H1 (cell line): ENCODE results near the gene BEST1.

Experiments used
- CBX5 ChIP-seq: fragments of 300-800, 300-1000 bp; sonication (generic); IDR thresholded peaks from 2 replicates; pipeline ENCODE4 v1.7.1; 2016; ENCODE audit warnings: antibody characterized with exemption, low read length, low read depth
- CHD1 ChIP-seq: IDR thresholded peaks from 2 replicates; pipeline ENCODE4 v1.6.1; 2012; ENCODE audit warnings: low read depth, low read length, improper control_type of control experiment
- EP300 ChIP-seq, 2 experiments: IDR thresholded peaks; 1 replicate in 1 of 2; 2 replicates in 1 of 2; pipeline ENCODE4 v1.6.1; 2011 to 2012; ENCODE audit warnings: low read depth in 2 of 2, low read length in 2 of 2, mild to moderate bottlenecking in 2 of 2, borderline replicate concordance in 1 of 2, inconsistent platforms in 1 of 2, moderate library complexity in 1 of 2
- EZH2 ChIP-seq: fragments of 200-600 bp; sonication (generic); IDR thresholded peaks from 2 replicates; pipeline ENCODE4 v1.7.1; 2012; ENCODE audit warnings: low read depth, mild to moderate bottlenecking, moderate library complexity, low read length, inconsistent platforms; ENCODE audit not compliant: severe bottlenecking
- POLR2AphosphoS5 ChIP-seq: IDR thresholded peaks from 2 replicates; pipeline ENCODE4 v1.6.1; 2011; ENCODE audit warnings: low read depth, low read length
- RFX5 ChIP-seq: IDR thresholded peaks from 2 replicates; pipeline ENCODE4 v1.6.1; 2011; ENCODE audit warnings: low read depth, low read length, improper control_type of control experiment, borderline replicate concordance
- SIX5 ChIP-seq: IDR thresholded peaks from 2 replicates; pipeline ENCODE4 v1.6.1; 2011; ENCODE audit warnings: mild to moderate bottlenecking, low read depth, low read length
- SP1 ChIP-seq: IDR thresholded peaks from 2 replicates; pipeline ENCODE4 v1.6.1; 2011; ENCODE audit warnings: low read depth, low read length
- TF ChIP-seq, protein P1 (sequence below): IDR thresholded peaks from 2 replicates; pipeline ENCODE4 v1.6.1; 2011; ENCODE audit warnings: low read depth, mild to moderate bottlenecking, low read length; ENCODE audit not compliant: insufficient read depth
- TF ChIP-seq, protein P2 (sequence below), 3 experiments: IDR thresholded peaks; 1 replicate in 2 of 3; 2 replicates in 1 of 3; pipeline versions ENCODE4 v1.5.1 to v1.6.1; 2011; ENCODE audit warnings: low read length in 3 of 3, mild to moderate bottlenecking in 3 of 3, inconsistent platforms in 2 of 3, low read depth in 1 of 3, moderate library complexity in 1 of 3; ENCODE audit not compliant: insufficient read depth in 1 of 3; ENCODE audit errors: control extremely low read depth in 1 of 3

DNA sequence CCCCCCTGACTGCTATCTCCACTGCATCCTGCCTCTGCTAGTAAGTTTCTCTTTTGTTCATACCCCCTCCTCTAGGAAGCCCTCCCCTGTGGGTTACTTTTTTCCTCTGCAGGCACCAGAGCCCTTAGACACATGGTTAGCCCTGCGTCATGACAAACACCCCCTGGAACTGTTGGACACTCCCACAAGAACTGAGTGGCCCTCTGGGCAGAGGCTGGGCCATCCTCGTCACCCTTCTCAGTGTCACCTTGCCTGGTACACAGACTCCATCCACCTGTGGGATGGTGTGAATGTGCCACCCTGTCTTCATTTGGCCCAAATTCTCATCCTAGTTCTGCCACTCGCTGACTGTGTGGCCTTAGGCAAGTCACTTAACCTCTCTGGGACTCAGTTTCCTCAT, 28.7 kb upstream of the BEST1 start:
- TF ChIP-seq CBX5: no peak
- TF ChIP-seq CHD1: no peak
- TF ChIP-seq SP1: no peak
- no peak for TF ChIP-seq EZH2
- TF ChIP-seq RFX5: no peak
- no peak for TF ChIP-seq POLR2AphosphoS5
- no peak for TF ChIP-seq SIX5
- TF ChIP-seq, protein P1, sequence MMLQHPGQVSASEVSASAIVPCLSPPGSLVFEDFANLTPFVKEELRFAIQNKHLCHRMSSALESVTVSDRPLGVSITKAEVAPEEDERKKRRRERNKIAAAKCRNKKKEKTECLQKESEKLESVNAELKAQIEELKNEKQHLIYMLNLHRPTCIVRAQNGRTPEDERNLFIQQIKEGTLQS: no peak
- TF ChIP-seq, protein P2, sequence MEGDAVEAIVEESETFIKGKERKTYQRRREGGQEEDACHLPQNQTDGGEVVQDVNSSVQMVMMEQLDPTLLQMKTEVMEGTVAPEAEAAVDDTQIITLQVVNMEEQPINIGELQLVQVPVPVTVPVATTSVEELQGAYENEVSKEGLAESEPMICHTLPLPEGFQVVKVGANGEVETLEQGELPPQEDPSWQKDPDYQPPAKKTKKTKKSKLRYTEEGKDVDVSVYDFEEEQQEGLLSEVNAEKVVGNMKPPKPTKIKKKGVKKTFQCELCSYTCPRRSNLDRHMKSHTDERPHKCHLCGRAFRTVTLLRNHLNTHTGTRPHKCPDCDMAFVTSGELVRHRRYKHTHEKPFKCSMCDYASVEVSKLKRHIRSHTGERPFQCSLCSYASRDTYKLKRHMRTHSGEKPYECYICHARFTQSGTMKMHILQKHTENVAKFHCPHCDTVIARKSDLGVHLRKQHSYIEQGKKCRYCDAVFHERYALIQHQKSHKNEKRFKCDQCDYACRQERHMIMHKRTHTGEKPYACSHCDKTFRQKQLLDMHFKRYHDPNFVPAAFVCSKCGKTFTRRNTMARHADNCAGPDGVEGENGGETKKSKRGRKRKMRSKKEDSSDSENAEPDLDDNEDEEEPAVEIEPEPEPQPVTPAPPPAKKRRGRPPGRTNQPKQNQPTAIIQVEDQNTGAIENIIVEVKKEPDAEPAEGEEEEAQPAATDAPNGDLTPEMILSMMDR (IDR thresholded peaks at IDR 0.05; ENCODE audit: control extremely low read depth in 1 of 3, insufficient read depth in 1 of 3, low read depth in 1 of 3, low read length in 3 of 3): no peak
- no peak for TF ChIP-seq EP300 (IDR thresholded peaks at IDR 0.05; ENCODE audit: borderline replicate concordance in 1 of 2, low read depth in 2 of 2, low read length in 2 of 2)
